ENCODE data around the gene RALGAPA2. TPM values are rescaled to one million over a fixed set of nuclear protein-coding genes. Genes with fewer than 3 reads are reported as not detected.

The RALGAPA2 gene
- total and polyA plus RNA-seq, 10 donors = 1.2 to 55.2 (median 29.4) TPM

DNA sequence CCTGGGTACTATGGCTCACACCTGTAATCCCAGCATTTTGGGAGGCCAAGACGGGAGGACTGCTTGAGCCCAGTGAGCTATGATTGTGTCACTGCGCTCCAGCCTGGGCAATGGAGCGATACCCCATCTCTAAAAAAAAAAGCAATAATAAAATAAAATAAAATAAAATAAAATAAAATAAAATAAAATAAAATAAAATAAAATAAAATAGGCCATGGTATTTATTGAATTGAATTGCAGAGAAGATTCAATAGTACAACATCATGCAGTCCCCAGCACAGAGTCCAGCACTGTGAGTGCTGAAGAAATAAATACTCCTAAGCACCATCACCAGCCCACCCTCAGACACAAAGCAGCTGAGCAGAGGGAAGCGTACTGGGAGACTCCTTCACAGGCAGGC lies 144.7 kb downstream of the RALGAPA2 start:
- Histone ChIP-seq H3K36me3 (peaks cover 0 to 80% (median 21%) of the 10 kb centered on the region in 6 donors), H3K4me1 (no peaks in the 10 kb centered on the region), H3K9me3 (no peaks in the 10 kb centered on the region), H3K27ac (no peak overlapping the region), H3K27me3 (replicated peaks in 1 of 7) (no peaks in the 10 kb centered on the region), H3K4me3 (no peak overlapping the region)
- intact Hi-C loops (cut with DNase I; ENCODE audit: low total_unique reads) = loop anchor here (5.0 kb wide), 3 partner anchors 205 to 485 kb away; no protein-coding TSS in a partner anchor
- no peak for DNase-seq
- TF ChIP-seq POLR2A (IDR thresholded peaks at IDR 0.05) = no peak
- TF ChIP-seq, protein P1, sequence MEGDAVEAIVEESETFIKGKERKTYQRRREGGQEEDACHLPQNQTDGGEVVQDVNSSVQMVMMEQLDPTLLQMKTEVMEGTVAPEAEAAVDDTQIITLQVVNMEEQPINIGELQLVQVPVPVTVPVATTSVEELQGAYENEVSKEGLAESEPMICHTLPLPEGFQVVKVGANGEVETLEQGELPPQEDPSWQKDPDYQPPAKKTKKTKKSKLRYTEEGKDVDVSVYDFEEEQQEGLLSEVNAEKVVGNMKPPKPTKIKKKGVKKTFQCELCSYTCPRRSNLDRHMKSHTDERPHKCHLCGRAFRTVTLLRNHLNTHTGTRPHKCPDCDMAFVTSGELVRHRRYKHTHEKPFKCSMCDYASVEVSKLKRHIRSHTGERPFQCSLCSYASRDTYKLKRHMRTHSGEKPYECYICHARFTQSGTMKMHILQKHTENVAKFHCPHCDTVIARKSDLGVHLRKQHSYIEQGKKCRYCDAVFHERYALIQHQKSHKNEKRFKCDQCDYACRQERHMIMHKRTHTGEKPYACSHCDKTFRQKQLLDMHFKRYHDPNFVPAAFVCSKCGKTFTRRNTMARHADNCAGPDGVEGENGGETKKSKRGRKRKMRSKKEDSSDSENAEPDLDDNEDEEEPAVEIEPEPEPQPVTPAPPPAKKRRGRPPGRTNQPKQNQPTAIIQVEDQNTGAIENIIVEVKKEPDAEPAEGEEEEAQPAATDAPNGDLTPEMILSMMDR (IDR thresholded peaks at IDR 0.05 in 8 of 11, conservative IDR thresholded peaks at IDR 0.05 in 3 of 11) = no peak
- TF ChIP-seq POLR2AphosphoS5 (IDR thresholded peaks at IDR 0.05) = no peak
- 94 to 98% (median 97%) methylated on average over 4 of the region's 4 CpGs for WGBS, 5 donors

DNA sequence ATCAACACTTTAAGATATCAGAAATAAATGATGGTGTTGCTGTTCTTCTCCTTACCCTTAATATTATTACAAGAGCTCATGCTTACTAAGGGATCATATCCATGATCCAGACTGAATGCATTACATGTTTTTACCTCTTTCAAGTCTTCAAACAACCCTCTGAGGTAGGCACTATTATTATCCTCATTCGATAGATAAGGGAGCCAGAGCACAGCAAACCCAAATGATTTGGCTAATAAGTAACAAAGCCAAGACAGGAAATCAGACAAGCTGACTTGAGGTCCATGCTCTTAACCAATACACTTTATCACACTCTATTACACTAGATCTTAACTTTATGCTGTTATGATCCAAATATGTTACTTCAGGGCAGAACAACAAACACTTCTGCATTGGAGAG lies 145.9 kb downstream of the RALGAPA2 start:
- no peak for DNase-seq
- no peaks in the 10 kb centered on the region for H3K9me3 ChIP-seq
- no peak overlapping the region for H3K4me3 ChIP-seq
- no peaks in the 10 kb centered on the region for H3K4me1 ChIP-seq
- 95 to 100% (median 95%) methylated on average over 1 of the region's 1 CpG for WGBS, 5 donors
- TF ChIP-seq POLR2AphosphoS5 (IDR thresholded peaks at IDR 0.05) (no peak), POLR2A (IDR thresholded peaks at IDR 0.05) (no peak)
- TF ChIP-seq, protein P1 (IDR thresholded peaks at IDR 0.05 in 8 of 11, conservative IDR thresholded peaks at IDR 0.05 in 3 of 11) = no peak
- H3K27me3 ChIP-seq (replicated peaks in 1 of 7) = no peaks in the 10 kb centered on the region
- intact Hi-C loops (cut with DNase I; ENCODE audit: low total_unique reads) = loop anchor here (5.0 kb wide), 3 partner anchors 204 to 484 kb away; no protein-coding TSS in a partner anchor
- H3K36me3 ChIP-seq = peaks cover 0 to 77% (median 20%) of the 10 kb centered on the region in 6 donors
- no peak overlapping the region for H3K27ac ChIP-seq

DNA sequence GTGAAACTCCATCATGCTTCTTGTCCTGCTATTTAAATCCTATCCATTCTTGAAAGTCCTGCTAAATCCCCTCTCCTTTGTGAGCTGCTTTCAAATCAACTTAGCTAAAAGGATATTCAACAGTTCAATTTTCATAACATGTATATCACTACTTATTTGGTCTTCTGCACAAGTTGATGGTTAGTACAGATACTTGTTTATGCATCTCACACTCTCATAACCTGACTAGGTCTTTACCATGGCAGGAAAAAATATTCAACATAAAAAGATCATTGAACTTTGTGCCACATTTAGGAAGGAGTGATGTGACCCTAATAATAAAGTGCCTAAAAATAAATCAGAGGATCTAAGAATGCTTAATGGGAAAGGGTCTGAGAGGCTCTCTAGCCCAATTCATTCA lies 148.2 kb downstream of the RALGAPA2 start:
- Histone ChIP-seq H3K27ac (no peak overlapping the region), H3K4me1 (no peaks in the 10 kb centered on the region), H3K36me3 (peaks cover 0 to 76% (median 13%) of the 10 kb centered on the region in 6 donors), H3K27me3 (replicated peaks in 1 of 7) (no peaks in the 10 kb centered on the region), H3K9me3 (no peaks in the 10 kb centered on the region), H3K4me3 (no peak overlapping the region)
- intact Hi-C loops (cut with DNase I; ENCODE audit: low total_unique reads) = no loop called here
- TF ChIP-seq POLR2A (IDR thresholded peaks at IDR 0.05) = no peak
- TF ChIP-seq POLR2AphosphoS5 (IDR thresholded peaks at IDR 0.05) = no peak
- TF ChIP-seq, protein P1 (IDR thresholded peaks at IDR 0.05 in 8 of 11, conservative IDR thresholded peaks at IDR 0.05 in 3 of 11) = no peak
- DNase-seq = no peak

DNA sequence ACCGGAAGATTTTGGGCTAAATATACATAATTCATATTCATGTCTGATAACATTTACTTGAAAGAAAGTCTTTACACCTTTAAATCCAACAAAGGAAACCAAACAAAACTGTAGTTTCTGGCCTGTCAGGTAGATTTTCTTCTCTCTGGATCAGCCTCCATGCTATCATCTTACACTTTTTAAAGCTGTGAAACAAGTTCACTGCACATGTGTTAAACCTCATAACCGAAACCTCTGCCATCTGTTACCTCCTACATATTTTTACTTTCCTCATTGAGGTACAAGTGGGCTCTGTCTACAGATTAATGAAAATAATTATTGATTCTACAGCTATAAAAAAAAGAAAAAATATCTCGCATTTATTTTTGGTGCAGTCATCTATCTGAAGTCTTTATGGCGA lies 149.9 kb downstream of the RALGAPA2 start:
- no peak for DNase-seq
- H3K4me3 ChIP-seq = no peak overlapping the region
- H3K27ac ChIP-seq = no peak overlapping the region
- no peaks in the 10 kb centered on the region for H3K9me3 ChIP-seq
- TF ChIP-seq, protein P1 (IDR thresholded peaks at IDR 0.05 in 8 of 11, conservative IDR thresholded peaks at IDR 0.05 in 3 of 11) = no peak
- TF ChIP-seq POLR2A (IDR thresholded peaks at IDR 0.05) (no peak), POLR2AphosphoS5 (IDR thresholded peaks at IDR 0.05) (no peak)
- H3K27me3 ChIP-seq (replicated peaks in 1 of 7) = no peaks in the 10 kb centered on the region
- H3K36me3 ChIP-seq = peaks cover 0 to 86% (median 13%) of the 10 kb centered on the region in 6 donors
- H3K4me1 ChIP-seq = no peaks in the 10 kb centered on the region
- intact Hi-C loops (cut with DNase I; ENCODE audit: low total_unique reads) = no loop called here
- 92 to 96% (median 94%) methylated on average over 4 of the region's 4 CpGs for WGBS, 5 donors

All from spleen (tissue), 11 donors.